GM12864 (cell line): ENCODE data around the gene SCUBE1.

Experiments
- DNase-seq: peaks from one replicate; pipeline ENCODE4 v3.0.0-alpha.2; 2011; ENCODE audit warnings: low read depth
- H3K4me3 ChIP-seq: 2 replicates; pipeline ENCODE4 v1.5.1; 2011; ENCODE audit warnings: mild to moderate bottlenecking, low read depth, low read length, control low read depth
- TF ChIP-seq, protein P1 (sequence below): IDR thresholded peaks from 2 replicates; pipeline ENCODE4 v1.5.1; 2011; ENCODE audit warnings: low read depth, mild to moderate bottlenecking, moderate library complexity, low read length, control low read depth, inconsistent platforms; ENCODE audit errors: missing control alignments

The SCUBE1 gene

DNA sequence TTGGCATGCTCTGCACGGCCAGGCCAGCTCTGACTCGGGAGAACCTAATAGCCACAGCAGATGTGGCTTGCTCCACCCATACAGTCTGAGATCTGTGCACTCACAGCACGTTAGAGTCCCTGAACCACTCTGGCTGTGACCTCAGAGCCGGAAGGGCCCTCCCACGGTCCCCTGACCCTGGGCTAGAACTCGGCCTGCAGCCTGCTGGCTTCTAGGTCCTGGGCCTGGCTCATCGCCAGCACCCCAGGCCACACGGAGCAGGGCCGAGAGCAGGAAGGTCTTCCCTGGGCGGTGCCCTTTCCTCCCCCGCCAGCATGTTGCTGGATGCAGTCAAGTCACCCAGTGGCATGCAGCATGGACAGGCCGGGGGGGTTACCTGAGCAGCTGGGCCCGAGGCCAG lies 120.9 kb downstream of the SCUBE1 start:
- no peak overlapping the region for H3K4me3 ChIP-seq
- TF ChIP-seq, protein P1, sequence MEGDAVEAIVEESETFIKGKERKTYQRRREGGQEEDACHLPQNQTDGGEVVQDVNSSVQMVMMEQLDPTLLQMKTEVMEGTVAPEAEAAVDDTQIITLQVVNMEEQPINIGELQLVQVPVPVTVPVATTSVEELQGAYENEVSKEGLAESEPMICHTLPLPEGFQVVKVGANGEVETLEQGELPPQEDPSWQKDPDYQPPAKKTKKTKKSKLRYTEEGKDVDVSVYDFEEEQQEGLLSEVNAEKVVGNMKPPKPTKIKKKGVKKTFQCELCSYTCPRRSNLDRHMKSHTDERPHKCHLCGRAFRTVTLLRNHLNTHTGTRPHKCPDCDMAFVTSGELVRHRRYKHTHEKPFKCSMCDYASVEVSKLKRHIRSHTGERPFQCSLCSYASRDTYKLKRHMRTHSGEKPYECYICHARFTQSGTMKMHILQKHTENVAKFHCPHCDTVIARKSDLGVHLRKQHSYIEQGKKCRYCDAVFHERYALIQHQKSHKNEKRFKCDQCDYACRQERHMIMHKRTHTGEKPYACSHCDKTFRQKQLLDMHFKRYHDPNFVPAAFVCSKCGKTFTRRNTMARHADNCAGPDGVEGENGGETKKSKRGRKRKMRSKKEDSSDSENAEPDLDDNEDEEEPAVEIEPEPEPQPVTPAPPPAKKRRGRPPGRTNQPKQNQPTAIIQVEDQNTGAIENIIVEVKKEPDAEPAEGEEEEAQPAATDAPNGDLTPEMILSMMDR: no peak
- no peak for DNase-seq

DNA sequence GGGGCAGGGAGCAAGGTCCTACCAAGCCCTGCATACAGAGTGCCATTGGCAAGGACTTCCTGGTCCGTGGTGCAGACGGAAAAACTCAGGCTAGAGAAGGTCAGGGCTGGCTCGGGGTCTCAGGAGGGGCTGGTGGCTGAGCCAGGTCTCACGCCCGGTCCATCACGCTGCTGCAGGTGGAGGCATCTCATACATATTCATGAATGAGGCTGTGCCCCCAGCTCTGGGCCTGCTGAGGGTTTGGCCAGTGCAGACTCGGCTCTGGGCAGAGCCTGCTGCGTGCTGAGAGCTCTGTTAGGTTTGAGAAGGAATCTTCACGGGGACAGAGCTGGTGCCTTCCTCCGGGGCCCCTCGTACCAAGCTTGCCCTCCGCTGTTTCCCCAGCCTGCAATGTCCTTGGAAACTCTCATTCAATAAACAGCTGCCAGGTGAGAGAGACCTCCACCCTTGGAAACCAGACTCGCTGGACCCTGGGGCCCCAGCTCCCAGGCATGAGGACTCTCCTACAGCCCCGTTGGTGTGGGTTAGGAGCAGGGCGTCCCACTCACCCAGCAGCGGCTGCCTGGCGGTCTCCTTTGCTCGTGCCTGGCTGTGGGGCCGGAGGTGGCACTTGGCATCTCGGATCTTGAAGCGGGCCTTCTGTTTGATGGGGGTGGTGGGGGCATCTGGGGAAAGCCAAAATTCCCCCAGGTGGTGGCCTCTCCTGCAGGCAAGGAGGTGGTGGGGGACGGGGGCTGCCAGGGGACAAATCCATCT lies 122.4 kb downstream of the SCUBE1 start:
- TF ChIP-seq, protein P1: no peak
- no peak overlapping the region for H3K4me3 ChIP-seq
- DNase-seq: no peak

DNA sequence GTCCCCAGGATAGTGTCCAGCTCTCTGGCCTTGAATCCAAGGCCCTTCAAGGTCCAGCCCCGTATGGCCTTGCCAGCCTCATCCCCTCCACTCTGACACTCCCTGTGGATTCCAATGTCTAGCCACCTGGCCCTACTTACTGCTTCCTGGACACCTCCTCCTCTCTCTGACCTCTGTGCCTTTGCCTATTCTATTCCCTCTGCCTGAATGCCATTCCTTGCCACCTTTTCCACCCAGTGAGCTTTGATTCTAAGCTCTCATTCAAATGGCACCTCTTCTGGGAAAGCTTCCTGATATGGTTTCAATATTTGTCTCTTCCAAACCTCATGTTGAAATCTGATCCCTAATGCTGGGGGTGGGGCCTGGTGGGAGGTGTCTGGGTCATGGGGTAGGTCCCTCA lies 124.4 kb downstream of the SCUBE1 start:
- DNase-seq: no peak
- H3K4me3 ChIP-seq: no peak overlapping the region
- TF ChIP-seq, protein P1: no peak

DNA sequence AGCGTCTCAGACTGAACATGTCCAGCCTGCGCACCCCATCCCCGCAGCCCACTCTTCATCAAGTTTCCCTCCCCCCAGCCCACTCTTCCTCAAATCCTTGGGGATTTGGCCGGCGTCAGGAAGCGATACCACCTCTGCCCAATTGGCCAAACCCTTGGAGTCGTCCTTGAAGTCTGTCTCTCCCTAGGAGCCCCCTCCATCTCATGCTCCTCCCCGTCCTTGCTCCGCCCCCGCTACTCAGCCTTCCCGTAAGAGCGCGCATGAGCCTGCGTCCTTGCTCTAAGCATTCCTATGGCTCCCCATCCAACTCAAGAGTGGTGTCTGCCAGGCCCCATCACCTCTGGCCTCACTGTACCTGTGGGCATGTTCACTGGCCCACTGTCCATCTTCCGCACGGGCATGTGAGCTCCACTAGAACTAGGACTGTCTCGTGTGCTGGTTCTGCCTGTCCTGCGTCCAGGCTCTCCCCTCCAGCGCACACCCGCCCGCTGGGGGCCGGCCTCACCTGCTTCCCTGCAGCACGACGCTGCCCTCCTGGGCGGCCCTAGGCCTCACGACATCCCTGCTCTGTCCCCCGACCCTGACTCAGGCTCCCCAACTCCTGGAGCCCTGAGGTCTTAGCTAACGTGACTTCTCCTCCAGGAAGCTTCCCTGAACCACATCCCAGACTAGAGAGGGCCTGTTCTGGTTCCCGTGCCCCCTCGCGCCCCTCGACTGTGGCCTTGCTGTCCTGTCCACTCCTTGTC lies 125.7 kb downstream of the SCUBE1 start:
- no peak overlapping the region for H3K4me3 ChIP-seq
- no peak for DNase-seq
- TF ChIP-seq, protein P1: no peak

GRCh38 chr22:43216738-43217137 lies 126.4 kb downstream of the SCUBE1 start:
- no peak for DNase-seq
- H3K4me3 ChIP-seq: no peak overlapping the region
- TF ChIP-seq, protein P1: no peak

- TF ChIP-seq, protein P1: no peak
- no peak overlapping the region for H3K4me3 ChIP-seq
Observed at GRCh38 chr22:43213962-43214361, 129.2 kb downstream of the SCUBE1 start.

More at GRCh38 chr22:43213962-43214361, 129.2 kb downstream of the SCUBE1 start:
- no peak for DNase-seq
